GM06990 (cell line): ENCODE data around the gene RASAL1.

Source experiments
- DNase-seq: peaks from one replicate; pipeline ENCODE4 v3.0.0-alpha.2; 2011; ENCODE audit not compliant: insufficient read length; ENCODE audit errors: extremely low read depth
- H3K27me3 ChIP-seq: replicated peaks from 2 replicates; pipeline ENCODE4 v1.6.0; 2011; ENCODE audit warnings: low read length; ENCODE audit not compliant: control insufficient read depth, insufficient read depth
- H3K36me3 ChIP-seq: 2 replicates; pipeline ENCODE4 v1.5.1; 2011; ENCODE audit warnings: low read length; ENCODE audit not compliant: control insufficient read depth, insufficient read depth
- H3K4me3 ChIP-seq: replicated peaks from 2 replicates; pipeline ENCODE4 v1.5.1; 2011; ENCODE audit warnings: low read depth, mild to moderate bottlenecking, control low read depth, low read length
- TF ChIP-seq, protein P1 (sequence below): IDR thresholded peaks from 2 replicates; pipeline ENCODE4 v1.5.1; 2011; ENCODE audit warnings: low read length, control low read depth, mild to moderate bottlenecking, inconsistent platforms; ENCODE audit not compliant: insufficient read depth, poor library complexity, severe bottlenecking

The RASAL1 gene

DNA sequence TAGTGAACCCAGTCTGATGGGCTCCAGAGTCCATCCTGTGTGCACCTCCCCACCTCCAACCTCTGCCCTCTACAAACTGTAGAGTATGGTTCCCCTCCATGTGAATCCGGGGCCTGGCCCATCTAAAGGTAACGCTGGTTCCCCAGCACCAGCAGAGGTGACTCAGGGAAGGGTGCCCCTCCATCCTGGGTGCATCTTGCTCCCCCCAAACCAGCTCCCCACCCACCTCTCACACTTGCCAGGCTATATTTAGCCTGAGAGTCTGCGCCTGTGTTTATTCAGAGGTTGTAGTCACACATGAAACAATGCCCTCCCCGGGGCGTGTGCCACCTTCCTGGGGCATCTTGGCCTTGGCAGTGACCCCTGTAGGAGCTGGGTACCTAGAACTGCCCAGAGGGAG lies 26.2 kb downstream of the RASAL1 start:
- TF ChIP-seq, protein P1, sequence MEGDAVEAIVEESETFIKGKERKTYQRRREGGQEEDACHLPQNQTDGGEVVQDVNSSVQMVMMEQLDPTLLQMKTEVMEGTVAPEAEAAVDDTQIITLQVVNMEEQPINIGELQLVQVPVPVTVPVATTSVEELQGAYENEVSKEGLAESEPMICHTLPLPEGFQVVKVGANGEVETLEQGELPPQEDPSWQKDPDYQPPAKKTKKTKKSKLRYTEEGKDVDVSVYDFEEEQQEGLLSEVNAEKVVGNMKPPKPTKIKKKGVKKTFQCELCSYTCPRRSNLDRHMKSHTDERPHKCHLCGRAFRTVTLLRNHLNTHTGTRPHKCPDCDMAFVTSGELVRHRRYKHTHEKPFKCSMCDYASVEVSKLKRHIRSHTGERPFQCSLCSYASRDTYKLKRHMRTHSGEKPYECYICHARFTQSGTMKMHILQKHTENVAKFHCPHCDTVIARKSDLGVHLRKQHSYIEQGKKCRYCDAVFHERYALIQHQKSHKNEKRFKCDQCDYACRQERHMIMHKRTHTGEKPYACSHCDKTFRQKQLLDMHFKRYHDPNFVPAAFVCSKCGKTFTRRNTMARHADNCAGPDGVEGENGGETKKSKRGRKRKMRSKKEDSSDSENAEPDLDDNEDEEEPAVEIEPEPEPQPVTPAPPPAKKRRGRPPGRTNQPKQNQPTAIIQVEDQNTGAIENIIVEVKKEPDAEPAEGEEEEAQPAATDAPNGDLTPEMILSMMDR: no peak
- H3K27me3 ChIP-seq: no peaks in the 10 kb centered on the region
- H3K4me3 ChIP-seq: no peak overlapping the region
- no peak for DNase-seq
- no peaks in the 10 kb centered on the region for H3K36me3 ChIP-seq

DNA sequence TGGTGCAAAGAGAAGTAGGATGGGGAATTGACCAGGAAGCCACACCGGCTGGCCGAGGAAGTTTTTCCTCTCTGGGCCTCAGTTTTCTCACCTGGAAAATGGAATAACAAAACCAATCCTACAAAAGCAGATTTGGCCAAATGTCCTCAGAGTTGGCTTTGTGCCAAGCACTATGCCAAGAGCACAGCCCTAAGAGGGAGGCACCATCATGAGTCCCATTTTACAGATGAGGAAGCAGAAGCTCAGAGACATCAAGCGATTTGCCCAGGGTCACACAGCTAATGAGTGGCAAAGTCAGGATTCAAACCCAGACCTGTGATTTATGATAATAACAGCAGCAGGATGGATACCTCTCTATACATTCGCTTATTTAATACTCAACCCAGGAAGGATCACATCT lies 27.3 kb downstream of the RASAL1 start:
- H3K27me3 ChIP-seq: no peaks in the 10 kb centered on the region
- H3K36me3 ChIP-seq: no peaks in the 10 kb centered on the region
- DNase-seq: no peak
- TF ChIP-seq, protein P1: no peak
- H3K4me3 ChIP-seq: no peak overlapping the region

DNA sequence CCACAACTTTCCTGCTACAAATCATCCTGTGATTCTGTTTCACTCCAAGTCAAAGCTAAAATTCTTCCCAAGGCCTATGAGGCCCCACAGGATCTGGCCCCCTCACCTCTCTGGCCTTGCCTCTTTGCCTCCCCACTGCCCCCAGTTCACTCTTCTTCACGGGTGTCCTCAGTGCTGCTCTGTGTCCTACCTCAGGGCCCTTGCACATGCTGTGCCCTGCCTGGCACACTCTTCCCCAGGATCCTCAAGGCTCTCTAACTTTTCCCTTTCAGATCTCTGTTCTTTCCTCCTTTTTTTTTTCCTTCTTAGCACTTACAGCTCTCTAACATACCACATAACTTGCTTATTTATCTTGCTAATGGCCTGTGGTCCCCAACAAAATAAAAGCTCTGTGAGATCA lies 29.2 kb downstream of the RASAL1 start:
- TF ChIP-seq, protein P1: no peak
- H3K36me3 ChIP-seq: no peaks in the 10 kb centered on the region
- no peaks in the 10 kb centered on the region for H3K27me3 ChIP-seq
- no peak for DNase-seq
- no peak overlapping the region for H3K4me3 ChIP-seq

DNA sequence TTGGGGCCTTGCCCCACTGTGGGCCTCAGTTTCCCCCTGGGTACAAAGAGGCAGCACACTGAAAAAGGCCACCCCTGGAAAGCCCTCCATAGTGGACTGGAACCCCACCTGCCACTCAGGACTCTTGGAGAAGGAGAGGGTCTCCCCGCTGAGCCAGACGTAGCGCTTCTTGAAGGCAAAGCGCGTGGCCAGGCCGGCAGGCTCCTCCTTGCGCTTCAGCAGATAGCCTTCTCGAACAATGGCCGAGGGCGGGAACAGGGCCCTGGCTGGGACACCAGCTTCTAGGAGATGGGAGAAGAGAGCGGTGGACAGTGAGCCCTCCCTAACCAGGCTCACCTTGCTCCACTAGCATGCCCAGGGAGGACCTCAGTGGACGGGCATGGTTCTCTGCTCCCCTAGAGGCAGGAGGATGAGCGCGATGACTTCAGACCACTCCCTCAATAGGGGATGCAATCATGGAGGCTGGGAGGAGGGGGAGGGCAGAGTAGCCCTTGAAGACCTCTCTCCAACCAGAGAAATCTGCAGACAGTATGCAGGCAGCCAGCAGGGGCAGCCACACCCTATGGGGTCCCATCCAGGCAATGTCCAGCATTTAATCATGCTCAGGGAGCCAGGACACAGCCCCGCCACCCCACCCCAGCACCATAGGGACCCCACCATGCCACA lies 29.8 kb downstream of the RASAL1 start:
- TF ChIP-seq, protein P1: no peak
- no peaks in the 10 kb centered on the region for H3K27me3 ChIP-seq
- H3K36me3 ChIP-seq: no peaks in the 10 kb centered on the region
- DNase-seq: no peak
- no peak overlapping the region for H3K4me3 ChIP-seq

DNA sequence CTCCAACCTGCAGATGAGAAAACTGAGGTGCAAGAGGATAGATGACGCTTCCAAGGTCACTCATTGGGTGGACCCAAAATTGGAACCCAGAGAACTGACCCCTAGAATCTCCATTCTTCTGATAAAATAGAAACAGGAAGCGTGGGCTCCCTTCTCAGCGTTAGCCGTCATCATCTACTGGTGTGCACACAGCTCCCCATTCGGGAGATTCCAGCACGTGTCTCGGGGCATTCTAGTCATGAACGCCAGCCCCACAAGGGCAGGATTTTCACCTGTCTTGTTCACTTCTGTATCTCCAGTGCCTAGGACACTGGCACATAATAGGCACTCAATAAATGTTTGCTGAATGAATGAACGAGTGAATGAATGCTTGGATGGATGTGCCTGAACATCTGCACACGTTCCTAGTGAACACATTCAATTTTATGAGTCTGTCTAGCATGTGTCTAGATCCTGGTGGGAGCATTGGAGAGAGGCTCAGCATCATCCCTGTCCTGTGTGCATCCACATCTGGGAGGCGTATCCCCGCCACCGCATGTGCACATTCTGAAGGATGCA lies 30.5 kb downstream of the RASAL1 start:
- H3K27me3 ChIP-seq: no peaks in the 10 kb centered on the region
- TF ChIP-seq, protein P1: no peak
- no peak overlapping the region for H3K4me3 ChIP-seq
- H3K36me3 ChIP-seq: no peaks in the 10 kb centered on the region
- no peak for DNase-seq
